HG03460 (cell line): ENCODE measurements around the gene ZFHX3.

Source experiments
- ATAC-seq: cut with Tn5 transposase; IDR thresholded peaks from one replicate; pipeline ENCODE4 v1.9.1; 2021; ENCODE audit not compliant: unreplicated experiment

Gene ZFHX3

GRCh38 chr16:72857834-72858664 lies 189.9 kb downstream of the ZFHX3 start:
- no peak for ATAC-seq

GRCh38 chr16:72856797-72857196 lies 191.1 kb downstream of the ZFHX3 start:
- no peak for ATAC-seq

- ATAC-seq: no peak
These were observed 193.5 kb downstream of the ZFHX3 start for GRCh38 chr16:72854267-72854959.

DNA sequence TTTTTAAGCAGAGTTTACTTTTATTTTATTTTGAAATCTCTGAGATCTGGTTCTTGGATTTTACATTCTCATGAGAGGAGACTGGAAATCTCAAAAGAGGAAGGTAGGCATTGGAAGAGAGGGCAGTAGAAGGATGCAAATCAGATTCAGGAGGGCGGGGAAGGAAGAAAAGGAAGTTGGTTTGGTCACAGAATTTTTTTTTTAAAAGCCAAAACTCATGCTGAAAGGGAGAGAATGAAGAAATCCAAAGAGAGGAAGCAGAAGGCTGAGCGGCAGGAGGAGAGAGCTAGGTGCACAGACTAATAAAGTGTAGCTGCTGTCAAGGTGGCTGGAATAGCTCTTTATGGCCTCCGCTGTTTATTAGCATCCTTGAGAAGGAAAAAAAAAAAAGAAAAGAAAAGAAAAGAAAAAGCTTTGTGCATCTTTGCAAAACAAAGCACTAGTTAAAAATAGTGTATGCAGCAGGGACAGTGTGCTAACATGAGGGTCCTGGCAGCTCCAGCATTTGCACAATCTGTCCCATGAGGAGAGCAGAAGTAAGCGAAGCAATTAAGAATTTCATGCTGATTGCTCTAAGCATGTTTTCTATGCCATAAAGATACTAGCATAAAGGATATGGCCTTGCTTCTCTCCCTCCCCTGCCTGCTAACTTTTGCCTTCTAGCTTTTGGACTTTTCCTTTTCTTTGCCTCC lies 194.2 kb downstream of the ZFHX3 start:
- ATAC-seq: no peak

GRCh38 chr16:72852421-72852820 lies 195.5 kb downstream of the ZFHX3 start:
- ATAC-seq: no peak

- ATAC-seq: no peak
These were observed 197.1 kb downstream of the ZFHX3 start for GRCh38 chr16:72850853-72851252.

DNA sequence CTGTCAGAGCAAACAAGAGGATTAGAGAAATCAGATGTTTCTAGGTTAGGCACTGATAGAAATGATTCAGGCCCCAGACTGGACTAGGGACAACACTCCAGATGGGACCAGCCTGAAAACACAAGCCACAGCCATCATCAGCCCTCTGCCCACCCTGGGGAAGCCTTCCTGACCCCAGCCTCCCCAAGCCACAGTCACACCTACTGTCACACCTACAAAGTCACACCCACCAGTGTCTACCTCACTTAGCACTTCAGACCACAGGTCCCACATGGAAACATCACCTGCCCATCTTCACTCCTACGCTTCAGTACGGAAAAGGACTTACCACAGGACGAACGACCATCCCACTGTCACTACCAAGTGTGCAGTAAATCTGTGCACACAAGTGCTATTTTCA lies 197.9 kb downstream of the ZFHX3 start:
- ATAC-seq: no peak

- no peak for ATAC-seq
These were observed 198.9 kb downstream of the ZFHX3 start for GRCh38 chr16:72848759-72849664.

DNA sequence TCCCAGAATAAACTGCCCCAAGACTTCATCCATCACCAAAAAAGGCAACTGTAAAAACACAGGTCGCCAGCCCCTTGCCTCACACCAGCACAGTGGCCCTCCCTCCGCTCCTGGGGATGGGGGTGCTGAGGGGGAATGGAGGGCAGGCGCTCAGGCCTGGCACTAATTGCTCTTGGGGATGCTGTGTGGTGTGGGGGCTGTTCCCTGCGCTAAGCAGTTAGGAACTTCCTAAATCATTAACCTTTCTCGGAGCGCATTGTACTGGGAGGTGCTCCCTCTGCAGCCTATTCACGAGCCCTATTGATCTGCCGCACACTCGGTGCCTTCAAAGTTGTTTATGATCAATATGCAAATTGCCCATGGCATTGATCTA lies 199.9 kb downstream of the ZFHX3 start:
- no peak for ATAC-seq

GRCh38 chr16:72847187-72848027 lies 200.5 kb downstream of the ZFHX3 start:
- peak; percentile 50 for ATAC-seq

- ATAC-seq: no peak
These were observed 201.3 kb downstream of the ZFHX3 start for GRCh38 chr16:72846594-72846993.

DNA sequence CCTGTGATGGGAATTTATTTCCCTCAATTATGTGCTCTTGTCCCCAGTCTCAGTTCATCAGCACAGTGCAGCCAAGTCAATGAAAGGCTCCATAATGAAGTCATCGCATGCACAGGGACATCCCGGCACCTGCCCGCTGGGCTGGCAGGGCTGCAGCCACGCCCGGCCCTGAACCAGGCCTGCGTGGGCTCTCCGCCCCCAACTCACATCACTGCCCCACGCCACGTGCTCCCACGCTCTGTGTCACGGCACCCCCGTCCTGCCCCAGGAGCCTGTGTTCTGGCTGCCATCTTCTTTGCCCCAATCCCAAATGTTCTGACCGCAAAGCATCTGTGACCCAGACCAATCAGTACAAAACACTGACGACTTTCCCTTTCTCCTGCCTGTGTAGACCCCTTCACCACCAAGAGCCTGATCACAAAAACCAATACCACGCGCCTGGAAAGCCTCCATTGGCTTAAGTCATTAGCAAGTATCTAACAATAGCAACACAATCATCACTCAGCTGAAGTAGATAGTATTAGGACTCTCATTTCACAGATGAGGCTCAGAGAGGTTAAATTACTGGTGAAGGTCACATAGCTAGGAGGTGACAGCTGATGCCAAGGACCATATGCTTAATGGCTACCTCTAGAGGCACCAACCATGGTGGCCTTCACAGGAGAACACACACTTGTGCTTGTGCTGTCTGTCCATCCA lies 202.5 kb downstream of the ZFHX3 start:
- no peak for ATAC-seq

GRCh38 chr16:72844225-72844920 lies 203.6 kb downstream of the ZFHX3 start:
- ATAC-seq: no peak

DNA sequence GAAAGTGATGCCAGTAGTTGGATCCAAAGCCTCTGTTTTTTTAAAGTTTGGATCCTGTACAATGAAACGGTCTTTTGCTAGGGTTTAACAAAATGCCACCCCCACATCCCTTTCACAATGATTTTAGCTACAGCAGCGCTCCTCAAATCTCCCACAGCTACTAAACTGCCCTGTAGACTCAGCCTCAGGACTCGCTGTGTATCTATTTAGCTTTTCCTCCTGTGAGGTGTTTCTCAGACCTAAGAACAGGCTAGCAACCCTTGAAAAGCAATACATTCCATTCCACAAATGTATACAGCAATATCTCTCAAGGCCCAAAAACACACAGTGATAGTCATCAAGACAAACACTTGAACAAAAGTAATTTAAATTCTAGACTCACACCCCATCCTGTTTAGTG lies 206.4 kb downstream of the ZFHX3 start:
- no peak for ATAC-seq

DNA sequence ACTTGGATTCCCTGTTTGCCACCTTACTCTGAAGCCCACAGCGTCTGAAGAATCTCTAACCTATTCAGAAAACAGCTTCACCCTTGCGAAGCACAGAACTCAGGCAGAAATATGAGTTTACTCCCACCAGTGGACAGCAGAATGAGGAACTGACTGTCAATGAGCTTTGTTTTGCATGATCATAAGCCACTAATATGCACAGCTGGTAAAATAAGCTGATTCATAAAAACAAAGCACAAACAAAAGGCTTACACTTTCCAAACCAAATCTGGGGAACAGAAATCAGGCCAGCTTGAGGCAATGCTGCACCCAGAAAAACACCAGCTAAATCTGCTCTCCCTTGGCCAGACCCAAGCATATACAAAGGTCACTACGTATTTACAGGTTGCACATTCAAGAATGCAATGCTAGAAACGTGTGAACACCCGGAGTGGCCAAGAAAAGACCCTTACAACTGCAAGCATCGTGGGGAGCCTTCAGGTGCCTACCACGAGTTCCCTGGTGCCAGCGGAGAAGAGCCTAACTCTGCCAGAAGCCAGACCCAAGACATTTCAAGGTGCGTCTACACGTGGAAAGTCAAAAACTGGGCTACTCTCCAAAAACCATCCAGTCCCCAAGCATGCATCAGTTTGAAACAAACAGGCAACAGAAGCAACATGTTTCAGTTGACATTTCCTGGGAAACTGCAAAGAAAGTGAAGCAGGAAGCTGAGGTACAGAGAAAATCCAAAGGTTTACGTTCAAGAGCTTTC lies 207.1 kb downstream of the ZFHX3 start:
- no peak for ATAC-seq

DNA sequence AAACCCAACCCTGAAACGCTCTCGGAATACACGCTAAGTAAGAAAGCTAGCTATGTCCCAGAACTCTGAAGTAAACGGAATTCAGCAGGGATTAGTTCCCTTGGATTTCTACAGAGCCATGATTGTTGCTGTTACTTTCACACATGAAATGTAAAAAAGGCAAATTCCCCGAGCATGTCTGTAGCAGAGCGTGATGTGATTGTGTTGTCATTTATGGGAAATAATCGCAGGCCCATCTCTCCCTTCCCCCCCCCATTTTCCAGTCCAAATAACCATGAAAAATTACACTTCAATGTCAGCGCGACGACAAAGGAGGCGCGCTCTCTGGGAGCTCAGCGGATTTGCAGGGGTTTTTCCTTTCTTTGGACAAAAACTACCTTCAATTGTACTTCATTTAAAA lies 209.0 kb downstream of the ZFHX3 start:
- no peak for ATAC-seq

- no peak for ATAC-seq
These were observed 209.4 kb downstream of the ZFHX3 start for GRCh38 chr16:72838586-72838910.

- ATAC-seq: no peak
These were observed 209.9 kb downstream of the ZFHX3 start for GRCh38 chr16:72837846-72838585.
